HUDEP-2 (cell line): Measurements from ENCODE around the gene LRRC51.
"Not testable (repeated sequence)": the region's sequence is repeated elsewhere in the genome, so short reads cannot be mapped to it uniquely, and the experiment has no call there.

Experiments used
- DNase-seq, 76 experiments: peaks; one replicate each; lab custom pipeline; 2025; ENCODE audit not compliant: unreplicated experiment in 76 of 76; lab: John Stamatoyannopoulos, UW

Gene LRRC51

GRCh38 chr11:72135891-72136683 is 55.4 kb downstream of the LRRC51 start:
- no peak for DNase-seq

DNA sequence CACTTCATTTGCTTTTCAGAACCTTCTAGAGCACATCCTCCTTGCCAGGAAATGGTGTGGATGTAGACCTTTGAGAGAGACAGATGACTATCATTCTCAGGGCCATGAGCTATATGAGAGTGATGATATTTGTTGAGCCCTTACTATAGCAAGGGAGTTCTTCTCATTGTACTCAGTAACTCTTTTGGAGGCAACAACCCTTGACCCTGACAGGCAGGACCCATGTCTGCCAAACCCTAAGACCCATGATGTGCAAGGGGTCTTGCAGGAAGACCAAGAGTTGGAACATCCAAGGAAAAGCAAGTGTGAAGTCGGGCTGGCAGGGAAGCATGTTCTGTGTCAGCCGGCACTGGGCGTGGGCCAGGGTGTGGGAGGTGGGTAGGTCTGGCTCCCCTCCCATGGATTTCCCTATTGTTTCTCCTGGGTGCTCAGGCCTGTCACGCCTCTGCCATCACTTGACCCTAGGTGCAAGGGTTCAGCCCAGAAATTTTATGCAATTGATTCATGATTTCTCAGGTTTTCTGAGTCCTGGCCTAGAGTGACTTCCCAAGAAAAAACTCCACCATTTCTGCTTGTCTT is 56.1 kb downstream of the LRRC51 start:
- DNase-seq: no peak

DNA sequence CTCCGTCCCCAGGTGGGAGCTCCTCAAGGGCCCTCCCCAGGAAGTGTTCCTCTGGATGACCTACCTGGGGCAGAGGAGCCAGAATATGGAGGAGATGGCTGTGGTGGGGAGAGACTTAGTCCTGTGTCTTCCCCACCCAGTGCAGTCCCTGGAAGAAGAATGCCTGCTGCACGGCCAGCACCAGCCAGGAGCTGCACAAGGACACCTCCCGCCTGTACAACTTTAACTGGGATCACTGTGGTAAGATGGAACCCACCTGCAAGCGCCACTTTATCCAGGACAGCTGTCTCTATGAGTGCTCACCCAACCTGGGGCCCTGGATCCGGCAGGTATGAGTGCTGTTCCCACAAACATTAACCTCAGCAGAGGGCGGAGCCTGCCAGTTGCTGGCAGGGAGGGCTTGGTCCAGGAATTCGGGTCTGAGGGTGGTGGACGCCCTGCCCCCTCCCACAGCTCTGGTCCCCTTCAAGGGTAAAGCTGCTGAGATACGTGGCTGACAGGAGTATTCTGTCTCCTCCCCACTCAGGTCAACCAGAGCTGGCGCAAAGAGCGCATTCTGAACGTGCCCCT is 58.3 kb downstream of the LRRC51 start:
- DNase-seq: no peak

DNA sequence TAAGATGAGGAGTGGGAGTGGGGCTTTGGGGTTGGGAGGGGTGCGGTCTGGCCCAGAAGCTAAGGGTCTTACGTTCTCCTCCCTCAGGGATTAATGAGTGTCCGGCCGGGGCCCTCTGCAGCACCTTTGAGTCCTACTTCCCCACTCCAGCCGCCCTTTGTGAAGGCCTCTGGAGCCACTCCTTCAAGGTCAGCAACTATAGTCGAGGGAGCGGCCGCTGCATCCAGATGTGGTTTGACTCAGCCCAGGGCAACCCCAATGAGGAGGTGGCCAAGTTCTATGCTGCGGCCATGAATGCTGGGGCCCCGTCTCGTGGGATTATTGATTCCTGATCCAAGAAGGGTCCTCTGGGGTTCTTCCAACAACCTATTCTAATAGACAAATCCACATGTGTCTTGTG is 58.9 kb downstream of the LRRC51 start:
- no peak for DNase-seq

GRCh38 chr11:72140661-72141060 is 60.0 kb downstream of the LRRC51 start:
- DNase-seq: no peak

GRCh38 chr11:72141066-72141465 is 60.4 kb downstream of the LRRC51 start:
- no peak for DNase-seq

DNA sequence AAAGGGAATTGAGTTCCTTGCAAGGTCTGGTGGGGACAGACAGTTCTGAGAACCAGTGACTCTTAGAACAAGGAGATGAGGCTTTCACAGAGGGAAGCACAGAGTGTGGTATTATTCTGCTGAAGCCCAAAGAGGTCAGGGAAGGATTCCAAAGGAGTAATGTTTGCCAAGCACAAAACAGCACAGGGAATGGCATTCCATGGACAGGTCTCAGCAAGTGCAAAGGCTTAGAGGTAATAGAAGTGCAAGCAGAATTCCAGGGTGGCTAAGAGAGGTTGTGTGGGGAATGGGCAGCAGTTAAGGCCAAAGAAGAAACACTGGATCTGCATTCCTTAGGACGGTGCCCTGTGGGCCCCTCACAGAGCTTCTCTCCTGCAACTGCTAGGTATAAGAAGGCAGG is 61.4 kb downstream of the LRRC51 start:
- not testable (repeated sequence) for DNase-seq

- not testable (repeated sequence) for DNase-seq
Measured at GRCh38 chr11:72142543-72142942, 61.9 kb downstream of the LRRC51 start.

- no peak for DNase-seq
Measured at GRCh38 chr11:72144807-72145565, 64.3 kb downstream of the LRRC51 start.
